Inflammatory macrophage treated with lipopolysaccharide for 1 hour (primary cell): Measurements from ENCODE around the gene IGSF21.
"Not testable (repeated sequence)": the region's sequence is repeated elsewhere in the genome, so short reads cannot be mapped to it uniquely, and the experiment has no call there.

ENCODE experiments used
- DNase-seq, 2 donors: peaks; one replicate each; pipeline ENCODE4 v3.0.0-alpha.2; 2020 to 2022

The IGSF21 gene

DNA sequence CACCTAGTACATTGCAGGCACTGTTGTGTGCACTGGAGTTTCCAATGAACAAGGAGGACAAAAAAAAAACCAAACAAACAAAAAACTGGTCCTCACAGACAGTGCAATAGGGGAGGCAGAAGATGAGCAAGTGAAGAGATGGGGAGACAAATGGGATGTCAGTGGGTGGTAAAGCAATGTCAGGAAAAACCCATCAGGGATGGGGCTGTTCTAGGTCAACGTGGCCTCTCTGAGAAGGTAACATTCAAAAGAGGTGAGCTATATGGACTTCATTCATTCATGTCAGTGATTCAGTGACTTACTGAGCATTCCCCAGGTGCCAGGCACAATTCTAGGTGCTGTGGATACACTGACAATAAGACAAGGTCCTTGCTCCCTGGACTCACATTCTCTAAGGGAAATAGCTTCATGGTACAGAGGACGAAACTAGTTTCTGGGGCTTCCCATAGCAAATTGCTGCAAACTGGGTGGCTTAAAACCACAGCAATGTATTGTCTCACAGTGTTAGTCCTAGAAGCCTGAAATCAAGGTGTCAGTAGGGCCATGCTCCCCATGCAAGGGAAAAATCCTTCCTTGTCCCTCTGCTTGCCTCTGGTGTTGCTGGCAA lies 232.7 kb downstream of the IGSF21 start:
- no peak for DNase-seq

DNA sequence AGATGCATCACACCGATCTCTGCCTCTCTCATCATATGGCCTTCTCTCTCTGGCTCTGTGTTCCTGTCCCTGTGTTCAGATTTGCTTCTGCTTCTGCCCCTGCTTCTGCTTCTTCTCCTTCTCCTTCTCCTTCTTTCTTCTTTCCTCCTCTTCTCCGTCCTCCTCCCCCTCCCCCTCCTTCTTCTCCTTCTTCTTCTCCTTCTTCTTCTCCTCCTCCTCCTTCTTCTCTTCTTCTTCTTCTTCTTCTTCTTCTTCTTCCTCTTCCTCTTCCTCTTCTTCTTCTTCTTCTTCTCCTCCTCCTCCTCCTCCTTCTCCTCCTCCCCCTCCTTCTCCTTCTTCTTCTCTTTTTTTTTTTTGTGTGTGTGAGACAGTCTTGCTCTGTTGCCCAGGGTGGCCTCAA lies 233.2 kb downstream of the IGSF21 start:
- no peak for DNase-seq

DNA sequence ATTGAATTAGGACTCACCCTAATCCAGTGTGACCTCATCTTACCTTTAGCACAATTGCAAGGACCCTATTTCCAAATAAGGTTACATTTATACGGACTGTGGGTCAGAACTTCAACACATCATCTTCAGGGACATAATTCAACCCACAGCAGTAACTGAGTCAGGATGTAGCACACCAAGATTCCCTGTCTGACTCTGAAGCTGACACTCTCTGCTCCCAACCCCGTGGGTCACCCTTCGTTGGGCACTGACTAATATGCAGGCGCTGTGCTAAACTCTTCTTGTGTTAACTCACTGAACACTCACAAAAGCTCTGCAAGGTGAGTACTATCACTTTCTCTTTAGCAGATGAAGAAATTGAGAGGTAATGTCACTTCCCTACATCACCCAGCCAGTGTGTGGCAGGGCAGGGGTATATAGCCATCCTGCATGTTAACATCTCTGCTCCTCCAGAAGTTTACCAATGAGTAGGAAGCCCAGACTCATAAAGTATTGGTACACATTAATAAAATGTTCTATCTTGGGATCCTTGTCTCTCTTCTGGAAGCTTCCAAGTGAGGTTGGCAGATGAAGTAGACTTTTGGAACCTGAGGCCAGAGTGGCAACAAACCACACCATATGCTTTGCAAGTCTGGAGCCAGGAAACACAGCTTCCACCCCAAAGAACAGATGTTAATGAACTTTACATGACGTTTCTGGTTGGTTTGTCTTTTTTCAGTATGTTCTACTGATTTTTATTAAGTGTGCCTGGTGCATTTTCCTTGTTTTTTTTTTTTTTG lies 233.9 kb downstream of the IGSF21 start:
- no peak for DNase-seq

DNA sequence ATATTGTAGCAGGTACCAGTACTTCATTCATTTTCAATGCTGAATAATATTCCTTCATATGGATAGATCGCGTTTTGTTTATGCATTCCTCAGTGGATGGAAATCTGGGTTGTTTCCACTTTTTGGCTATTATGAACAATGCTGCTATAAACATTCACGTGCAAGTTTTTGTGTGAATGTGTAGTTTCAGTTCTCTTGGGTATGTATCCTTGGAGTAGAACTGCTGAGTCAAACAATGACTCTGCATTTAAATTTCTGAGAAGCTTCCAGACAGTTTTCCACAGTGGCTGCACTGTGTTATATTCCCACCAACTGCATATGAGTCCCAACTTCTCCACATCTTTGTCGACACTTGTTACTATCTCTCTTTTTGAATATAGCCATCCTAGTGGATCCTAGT lies 235.1 kb downstream of the IGSF21 start:
- no peak for DNase-seq

DNA sequence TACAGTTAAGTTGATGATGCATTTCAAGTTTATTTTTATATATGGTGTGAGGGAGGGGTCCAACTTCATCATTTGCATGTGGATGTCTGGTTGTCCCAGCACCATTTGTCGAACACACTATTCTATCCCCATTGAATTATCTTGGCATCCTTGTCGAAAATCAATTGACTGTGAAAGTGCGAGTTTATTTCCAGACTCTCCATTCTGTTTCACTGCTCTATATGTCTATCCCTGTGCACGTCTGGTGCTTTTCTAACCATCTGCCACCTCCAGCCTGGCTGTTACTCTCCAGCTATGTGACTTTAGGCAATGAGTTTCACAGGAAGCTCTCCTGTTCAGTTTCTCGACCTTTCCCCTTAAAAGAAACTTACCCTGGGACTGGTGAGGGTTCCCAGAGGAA lies 236.0 kb downstream of the IGSF21 start:
- no peak for DNase-seq

DNA sequence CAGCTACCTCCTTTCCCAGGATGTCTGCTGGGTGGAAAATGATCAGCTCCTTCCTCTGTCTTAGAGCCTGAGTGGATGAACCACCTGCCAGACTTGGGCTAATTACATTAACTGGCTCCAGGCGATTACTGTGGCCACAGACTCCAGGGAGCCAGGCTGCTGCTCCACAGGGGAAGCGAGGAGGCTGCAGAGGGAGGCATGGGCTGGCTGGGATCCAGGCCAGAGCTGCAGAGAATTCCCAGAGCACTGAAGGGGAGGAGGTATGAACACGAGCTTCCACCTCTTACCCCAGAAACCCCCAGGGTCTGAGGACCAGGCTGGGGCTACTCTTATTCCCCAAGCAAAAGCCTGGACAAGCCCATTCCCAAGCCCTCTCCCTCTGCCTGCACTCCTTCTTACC lies 237.2 kb downstream of the IGSF21 start:
- DNase-seq = no peak

DNA sequence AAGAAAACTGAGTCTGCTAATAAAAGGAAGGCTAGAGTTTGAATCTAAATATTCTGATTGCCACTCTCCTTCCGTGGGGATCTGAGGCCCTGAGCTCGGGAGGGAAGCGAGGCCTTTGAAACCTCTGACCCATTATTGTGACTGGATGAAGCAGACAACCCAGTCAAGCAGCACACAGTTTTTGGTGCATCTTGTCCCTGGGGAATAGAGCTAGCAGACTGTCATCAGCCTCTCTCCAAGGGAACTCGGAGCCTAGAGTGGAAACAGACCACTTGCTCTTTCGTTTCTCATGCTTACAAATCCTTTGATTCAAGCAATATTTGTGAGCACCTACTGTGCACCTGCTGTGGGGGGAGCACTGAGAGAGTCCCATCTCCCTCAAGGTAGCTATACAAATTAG lies 240.0 kb downstream of the IGSF21 start:
- no peak for DNase-seq

DNA sequence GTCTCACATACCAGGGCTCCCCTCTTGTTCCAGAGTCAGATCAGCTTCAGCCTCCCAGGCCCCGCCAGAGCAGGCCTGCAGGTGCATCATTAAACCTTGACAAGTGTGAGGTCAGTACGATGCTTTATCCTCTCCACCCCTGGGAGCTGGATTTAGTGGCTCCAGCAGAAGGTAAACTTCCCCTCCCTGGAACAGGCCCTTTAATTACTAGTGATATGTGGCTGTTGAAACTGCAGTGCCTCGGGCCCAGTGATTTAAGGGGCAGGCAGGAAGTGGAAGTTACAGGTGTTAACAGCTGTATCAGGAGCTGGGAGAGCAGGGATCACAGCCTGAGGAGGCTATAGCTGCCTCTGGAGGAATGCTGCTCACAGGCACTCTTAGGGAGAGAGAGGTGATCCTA lies 240.8 kb downstream of the IGSF21 start:
- DNase-seq = no peak

DNA sequence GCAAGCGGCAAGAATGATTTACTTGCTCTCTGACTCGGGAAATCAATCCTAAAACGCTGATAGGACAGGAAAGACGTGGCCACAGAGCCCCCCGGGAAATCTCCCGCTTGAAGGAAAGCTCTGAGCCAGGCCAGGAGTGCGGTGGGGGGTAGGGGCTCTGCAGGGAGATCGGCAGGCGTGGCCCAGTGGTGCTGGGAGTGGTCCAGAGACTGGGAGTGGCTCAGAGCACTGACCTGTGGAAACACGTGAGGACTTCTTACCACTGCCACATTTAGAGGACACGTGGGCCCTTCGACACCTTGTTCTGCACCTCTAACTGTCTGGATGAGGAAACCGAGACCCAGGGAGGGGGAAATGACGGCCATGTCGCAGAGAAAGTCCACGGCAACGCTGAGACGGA lies 243.1 kb downstream of the IGSF21 start:
- DNase-seq = no peak

DNA sequence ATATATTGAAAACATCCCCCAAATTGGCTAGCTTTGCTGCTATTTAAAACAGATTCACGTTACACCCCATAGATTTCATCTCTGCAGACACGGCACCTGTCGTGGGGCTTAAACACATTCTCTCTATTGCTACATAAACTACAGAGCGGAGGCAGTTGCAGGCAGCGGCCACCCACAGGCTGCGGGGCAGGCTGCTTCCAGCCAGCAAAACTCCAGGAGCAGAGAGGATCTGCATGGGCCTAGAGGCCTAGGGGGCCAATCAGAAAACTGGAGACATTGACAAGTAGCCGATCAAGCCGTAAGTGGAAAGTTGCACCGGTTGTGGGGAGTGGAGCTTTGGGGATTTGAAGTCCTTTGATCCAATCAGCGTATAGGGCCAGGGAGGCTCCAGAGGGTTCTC lies 244.1 kb downstream of the IGSF21 start:
- no peak for DNase-seq

DNA sequence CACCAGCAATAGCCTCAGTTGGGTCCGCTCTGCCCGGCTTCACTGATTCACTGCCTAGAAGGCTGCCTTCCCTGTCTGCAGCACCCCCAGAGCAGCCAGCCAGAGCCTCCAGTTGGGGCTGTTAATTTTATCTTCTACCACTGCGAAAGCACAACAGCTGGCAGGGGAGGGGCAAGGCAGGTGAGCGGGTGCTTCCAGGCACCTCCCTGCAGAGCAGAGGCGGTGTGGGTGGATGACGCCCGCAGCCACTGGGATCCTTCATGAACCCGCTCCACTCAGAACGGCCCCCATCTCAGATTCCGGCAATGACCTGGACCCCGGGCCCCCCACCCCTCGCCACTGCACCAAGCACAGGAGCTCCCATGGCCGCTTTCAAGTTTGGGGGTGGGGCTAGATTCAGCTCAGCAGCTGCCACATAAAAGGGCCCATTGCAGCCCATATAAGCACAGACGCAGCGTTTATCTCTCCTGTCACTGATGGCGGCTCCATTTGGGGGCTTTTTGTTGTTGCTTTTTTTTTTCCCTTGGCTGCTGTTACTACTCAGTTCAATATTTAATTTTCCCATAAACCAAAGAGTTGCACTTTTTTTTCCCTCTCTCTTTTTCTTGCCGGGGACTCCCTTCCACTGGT lies 245.2 kb downstream of the IGSF21 start:
- DNase-seq = no peak

DNA sequence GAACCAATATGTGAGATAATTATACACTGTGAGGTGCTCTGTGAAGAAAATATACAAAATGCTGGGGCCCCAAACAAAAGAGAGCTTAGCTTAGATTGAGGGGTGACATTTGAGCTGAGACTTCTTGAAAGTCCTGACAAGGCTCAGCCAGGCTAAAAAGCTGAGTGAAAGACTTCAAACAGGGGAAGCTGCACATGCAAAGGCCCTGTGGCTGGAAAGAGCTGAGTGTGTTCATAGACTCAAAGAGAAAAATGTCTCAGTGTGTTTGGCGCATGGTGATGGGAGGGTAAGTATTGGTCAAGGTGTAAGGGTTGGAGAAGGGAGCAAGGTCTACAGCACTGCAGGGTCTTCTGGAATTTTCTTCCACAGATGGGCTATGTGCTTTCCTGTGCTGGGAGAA lies 245.9 kb downstream of the IGSF21 start:
- no peak for DNase-seq

DNA sequence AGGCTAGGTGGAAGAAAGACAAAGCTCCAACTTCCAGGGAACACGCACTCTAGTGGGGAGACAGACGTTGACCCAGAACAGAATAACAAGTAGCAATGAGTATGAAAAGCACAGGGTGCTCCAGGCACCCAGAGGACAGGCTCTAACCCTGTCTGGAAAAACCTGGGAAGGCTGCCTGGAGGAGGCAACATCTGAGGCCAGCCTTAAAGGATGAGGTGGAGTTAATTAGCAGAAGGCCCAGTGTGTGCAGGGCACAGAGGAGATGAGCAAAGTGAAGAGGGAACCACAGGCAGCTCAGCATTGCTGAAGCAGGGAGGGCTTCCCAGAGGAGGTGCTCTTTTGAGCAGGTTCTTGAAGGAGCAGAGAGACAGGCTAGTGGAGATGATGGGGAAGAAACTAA lies 246.4 kb downstream of the IGSF21 start:
- DNase-seq = no peak

DNA sequence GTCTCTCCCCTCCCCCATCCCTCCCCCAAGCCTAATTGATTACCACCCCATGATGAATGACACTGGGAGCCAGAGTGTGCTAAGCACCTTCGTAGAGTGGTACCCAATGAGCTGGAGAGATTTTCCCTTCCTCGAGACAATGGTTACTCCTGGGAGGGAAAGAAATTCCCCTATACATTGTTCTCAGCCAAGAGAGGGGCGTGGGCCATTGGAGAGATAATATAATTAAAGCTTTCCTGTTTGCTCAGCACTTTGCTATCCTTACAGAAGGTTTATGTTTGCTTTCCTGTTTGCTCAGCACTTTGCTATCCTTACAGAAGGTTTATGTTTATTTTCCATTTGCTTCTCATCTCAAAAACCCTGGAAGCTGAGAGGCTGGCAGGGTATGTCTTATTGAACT lies 247.0 kb downstream of the IGSF21 start:
- no peak for DNase-seq

DNA sequence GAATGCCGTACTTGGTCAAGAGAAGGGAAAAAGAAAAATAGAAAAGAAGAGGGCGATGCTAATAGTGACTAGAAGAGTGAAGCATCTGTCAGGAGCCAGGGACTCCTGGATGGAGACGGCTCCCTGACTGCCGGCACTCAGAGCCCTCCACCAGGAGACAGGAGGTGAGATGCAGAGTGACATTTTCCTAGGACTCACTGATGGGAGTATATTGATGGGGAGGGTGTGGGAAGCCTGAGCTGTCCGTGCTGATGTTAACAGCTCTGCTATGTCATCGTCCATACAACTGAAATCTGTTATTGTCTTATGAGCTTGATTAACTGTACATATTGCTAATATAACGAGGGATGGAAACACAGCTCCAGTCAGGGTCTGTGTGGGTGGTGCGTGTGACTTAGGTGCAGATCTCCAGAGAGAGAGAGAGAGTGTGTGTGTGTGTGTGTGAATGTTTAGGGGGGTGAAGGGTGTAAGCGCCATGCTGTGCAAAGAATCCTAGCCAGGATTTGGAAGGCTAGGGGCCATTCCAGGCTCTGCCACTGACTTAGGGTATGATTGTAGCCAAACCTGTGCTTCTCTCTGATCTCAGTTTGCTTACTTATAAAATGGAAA lies 250.1 kb downstream of the IGSF21 start:
- no peak for DNase-seq

DNA sequence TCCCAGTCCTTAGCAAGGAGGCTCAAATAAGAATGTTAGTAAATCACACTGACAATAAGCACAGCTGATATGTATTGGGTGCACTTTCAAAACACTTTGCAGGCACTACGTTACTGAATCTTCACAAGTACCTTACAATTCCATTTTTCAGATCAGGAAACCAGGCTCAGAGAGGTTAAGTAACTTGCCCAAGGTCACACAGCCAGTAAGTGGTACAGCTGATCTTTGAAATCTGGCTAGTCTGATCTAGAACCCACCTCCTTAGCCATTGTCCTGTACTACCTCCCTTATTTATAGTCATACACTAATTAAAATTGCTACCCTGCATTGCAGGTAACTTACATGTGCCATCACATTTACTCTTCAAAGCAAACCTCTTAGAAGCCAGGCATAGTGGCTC lies 251.0 kb downstream of the IGSF21 start:
- no peak for DNase-seq

DNA sequence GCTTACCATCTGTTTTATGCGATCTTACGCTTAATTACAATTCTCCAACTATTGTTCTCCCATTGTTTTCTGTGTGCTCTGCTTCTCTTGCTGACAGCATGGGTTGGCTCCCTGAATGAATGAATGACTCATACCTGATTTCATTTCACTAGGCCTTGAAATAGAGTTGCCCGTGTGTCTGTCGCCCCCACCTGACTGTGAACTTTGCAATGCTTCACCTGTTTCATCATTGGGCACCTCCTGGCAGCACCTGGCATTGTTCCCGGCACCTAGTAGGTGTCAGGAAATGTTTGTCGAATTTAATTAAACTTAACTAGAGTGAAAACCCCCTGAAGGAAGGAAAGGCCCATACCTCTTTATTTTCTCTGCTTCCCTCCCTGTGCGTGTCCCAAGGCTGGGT lies 252.7 kb downstream of the IGSF21 start:
- no peak for DNase-seq

DNA sequence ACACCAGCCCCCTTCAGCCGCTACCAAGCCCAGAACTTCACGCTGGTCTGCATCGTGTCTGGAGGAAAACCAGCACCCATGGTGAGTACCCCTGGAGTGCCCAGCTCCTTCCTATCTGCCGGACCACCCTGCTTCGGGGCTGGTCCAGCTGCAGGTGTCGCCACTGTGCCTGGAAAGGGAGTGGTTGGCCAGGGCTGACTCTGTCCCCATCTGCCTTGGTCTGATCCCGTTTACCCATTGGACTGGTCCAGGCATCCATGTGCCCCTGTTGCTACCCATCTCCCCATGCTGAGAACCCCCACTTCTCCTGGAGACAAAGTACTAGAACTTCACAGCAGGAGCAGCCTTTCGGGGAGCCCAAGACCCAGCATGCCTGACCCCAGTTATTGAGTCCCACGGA lies 254.6 kb downstream of the IGSF21 start:
- no peak for DNase-seq

DNA sequence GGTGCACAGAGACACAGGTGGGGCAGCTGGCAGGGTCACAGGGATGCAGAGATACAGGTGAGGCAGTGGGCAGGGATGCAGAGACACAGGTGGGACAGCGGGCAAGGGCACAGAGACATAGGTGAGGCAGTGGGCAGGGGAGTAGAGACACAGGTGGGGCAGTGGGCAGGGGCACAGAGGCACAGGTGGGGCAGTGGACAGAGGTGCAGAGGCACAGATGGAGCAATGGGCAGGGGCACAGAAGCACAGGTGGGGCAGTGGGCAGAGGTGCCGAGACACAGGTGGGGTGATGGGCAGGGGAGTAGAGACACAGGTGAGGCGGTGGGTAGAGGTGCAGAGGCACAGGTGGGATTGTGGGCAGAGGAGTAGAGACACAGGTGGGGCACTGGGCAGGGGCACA lies 255.8 kb downstream of the IGSF21 start:
- no peak for DNase-seq

DNA sequence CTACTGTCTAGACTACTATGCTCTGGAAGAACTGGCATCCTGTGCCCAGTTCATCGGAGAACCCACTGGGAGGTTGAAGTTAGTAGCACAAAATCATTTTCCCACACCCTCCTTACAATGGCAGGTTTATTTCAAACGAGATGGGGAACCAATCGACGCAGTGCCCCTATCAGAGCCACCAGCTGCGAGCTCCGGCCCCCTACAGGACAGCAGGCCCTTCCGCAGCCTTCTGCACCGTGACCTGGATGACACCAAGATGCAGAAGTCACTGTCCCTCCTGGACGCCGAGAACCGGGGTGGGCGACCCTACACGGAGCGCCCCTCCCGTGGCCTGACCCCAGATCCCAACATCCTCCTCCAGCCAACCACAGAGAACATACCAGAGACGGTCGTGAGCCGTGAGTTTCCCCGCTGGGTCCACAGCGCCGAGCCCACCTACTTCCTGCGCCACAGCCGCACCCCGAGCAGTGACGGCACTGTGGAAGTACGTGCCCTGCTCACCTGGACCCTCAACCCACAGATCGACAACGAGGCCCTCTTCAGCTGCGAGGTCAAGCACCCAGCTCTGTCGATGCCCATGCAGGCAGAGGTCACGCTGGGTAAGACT lies 257.6 kb downstream of the IGSF21 start:
- DNase-seq = no peak

DNA sequence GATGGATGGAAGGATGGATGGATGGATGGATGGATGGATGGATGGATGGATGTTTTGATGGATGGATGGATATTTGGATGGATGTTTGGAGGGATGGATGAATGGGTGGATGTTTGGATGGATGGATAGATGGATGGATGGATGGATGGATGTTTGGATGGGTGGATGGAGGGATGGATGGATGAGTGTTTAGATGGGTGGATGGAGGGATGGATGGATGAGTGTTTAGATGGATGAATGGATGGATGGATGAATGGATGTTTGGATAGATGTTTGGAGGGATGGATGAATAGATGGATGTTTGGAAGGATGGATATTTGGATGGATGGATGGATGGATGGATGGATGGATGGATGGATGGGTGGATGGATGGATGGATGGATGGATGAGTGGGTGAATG lies 264.9 kb downstream of the IGSF21 start:
- not testable (repeated sequence) for DNase-seq

DNA sequence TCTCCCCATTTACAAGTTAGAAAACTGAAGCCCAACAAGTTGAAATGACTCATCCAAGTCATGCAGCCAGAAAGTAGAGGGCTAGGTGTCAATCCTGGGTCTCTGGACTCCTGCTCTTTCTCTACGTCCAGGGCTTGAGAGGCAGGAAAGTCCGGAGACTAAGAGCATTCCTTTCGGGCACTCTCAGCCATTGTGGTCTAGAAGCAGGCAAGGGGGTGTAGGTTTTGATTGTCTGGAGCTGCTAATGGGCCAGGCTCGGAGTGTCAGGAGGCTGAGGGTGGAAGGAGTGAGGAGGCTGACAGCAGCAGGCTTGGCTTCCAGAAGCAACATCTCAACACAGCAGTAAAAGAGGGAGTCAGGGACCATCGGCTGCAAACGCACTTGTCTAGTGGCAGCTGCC lies 265.6 kb downstream of the IGSF21 start:
- no peak for DNase-seq

DNA sequence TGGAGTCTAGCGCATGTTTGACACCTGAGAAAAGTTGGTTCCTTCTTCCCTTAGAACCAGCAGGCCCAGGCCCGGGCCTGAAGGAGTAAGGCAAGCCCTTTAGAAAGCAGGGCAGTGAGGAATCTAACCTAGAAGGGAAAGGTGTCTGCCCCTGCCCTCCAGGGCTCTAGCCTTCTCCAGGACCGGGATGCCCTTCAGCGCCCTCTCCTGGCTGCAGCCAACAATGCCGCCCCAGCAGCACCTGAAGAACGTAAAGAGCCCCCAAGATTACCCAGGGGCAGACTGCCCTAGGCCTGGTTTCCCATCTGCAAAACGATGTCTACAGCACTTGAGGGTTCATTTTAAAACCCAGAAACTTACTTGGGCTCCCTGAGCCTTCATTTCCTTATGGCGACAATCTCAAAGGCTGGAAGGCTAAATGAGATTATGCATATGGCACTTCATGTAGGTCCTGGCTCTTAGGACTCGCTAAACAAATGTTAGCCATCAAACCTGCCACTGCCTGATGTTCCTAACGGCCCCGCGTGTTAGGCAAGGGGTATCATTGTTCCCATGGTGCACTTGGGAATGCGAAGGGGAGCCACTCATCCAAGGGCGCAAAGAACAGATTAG lies 266.4 kb downstream of the IGSF21 start:
- peak in 1 of 2 donors; percentile 1 for DNase-seq
